ENCODE measurements around the gene COL23A1.

The COL23A1 gene

GRCh38 chr5:178341091-178341850 is 248.9 kb downstream of the COL23A1 start:
- no peak for DNase-seq (ENCODE audit: low read depth in 2 of 2)

GRCh38 chr5:178340637-178341036 is 249.6 kb downstream of the COL23A1 start:
- no peak for DNase-seq (ENCODE audit: low read depth in 2 of 2)

GRCh38 chr5:178340187-178340586 is 250.0 kb downstream of the COL23A1 start:
- DNase-seq (ENCODE audit: low read depth in 2 of 2): no peak

- DNase-seq (ENCODE audit: low read depth in 2 of 2): no peak
Observed at GRCh38 chr5:178339272-178339671, 250.9 kb downstream of the COL23A1 start.

- DNase-seq (ENCODE audit: low read depth in 2 of 2): no peak
Observed at GRCh38 chr5:178338750-178339144, 251.4 kb downstream of the COL23A1 start.

GRCh38 chr5:178338126-178338749 is 252.0 kb downstream of the COL23A1 start:
- DNase-seq (ENCODE audit: low read depth in 2 of 2): no peak

- DNase-seq (ENCODE audit: low read depth in 2 of 2): no peak
Observed at GRCh38 chr5:178337334-178337741, 252.9 kb downstream of the COL23A1 start.

GRCh38 chr5:178336889-178337288 is 253.3 kb downstream of the COL23A1 start:
- no peak for DNase-seq (ENCODE audit: low read depth in 2 of 2)

GRCh38 chr5:178335302-178336030 is 254.7 kb downstream of the COL23A1 start:
- DNase-seq (ENCODE audit: low read depth in 2 of 2): no peak

GRCh38 chr5:178334861-178335260 is 255.3 kb downstream of the COL23A1 start:
- DNase-seq (ENCODE audit: low read depth in 2 of 2): no peak

GRCh38 chr5:178333821-178334481 is 256.2 kb downstream of the COL23A1 start:
- no peak for DNase-seq (ENCODE audit: low read depth in 2 of 2)

GRCh38 chr5:178332210-178332641 is 258.0 kb downstream of the COL23A1 start:
- no peak for DNase-seq (ENCODE audit: low read depth in 2 of 2)

GRCh38 chr5:178331491-178331996 is 258.6 kb downstream of the COL23A1 start:
- no peak for DNase-seq (ENCODE audit: low read depth in 2 of 2)

GRCh38 chr5:178330791-178331404 is 259.3 kb downstream of the COL23A1 start:
- no peak for DNase-seq (ENCODE audit: low read depth in 2 of 2)

- no peak for DNase-seq (ENCODE audit: low read depth in 2 of 2)
Observed at GRCh38 chr5:178328826-178329730, 261.1 kb downstream of the COL23A1 start.

- no peak for DNase-seq (ENCODE audit: low read depth in 2 of 2)
Observed at GRCh38 chr5:178327931-178328711, 262.1 kb downstream of the COL23A1 start.

- no peak for DNase-seq (ENCODE audit: low read depth in 2 of 2)
Observed at GRCh38 chr5:178327446-178327845, 262.7 kb downstream of the COL23A1 start.

GRCh38 chr5:178326374-178326715 is 263.8 kb downstream of the COL23A1 start:
- no peak for DNase-seq (ENCODE audit: low read depth in 2 of 2)

GRCh38 chr5:178325679-178326373 is 264.4 kb downstream of the COL23A1 start:
- DNase-seq (ENCODE audit: low read depth in 2 of 2): no peak

All from stimulated activated CD4-positive, alpha-beta T cell treated with anti-CD3 and anti-CD28 coated beads, Interleukin-4, amount 100 ng/mL, for 48 hours (primary cell).